GM19328 (cell line): ENCODE measurements around the gene PTGR3.
A peak's percentile ranks its signal among the peaks of the same experiment; 100 is the strongest.
"Not testable (repeated sequence)": the region's sequence is repeated elsewhere in the genome, so short reads cannot be mapped to it uniquely, and the experiment has no call there.

ENCODE experiments used
- ATAC-seq: cut with Tn5 transposase; IDR thresholded peaks from one replicate; pipeline ENCODE4 v1.9.1; 2021; ENCODE audit warnings: mild to moderate bottlenecking, moderate library complexity; ENCODE audit not compliant: unreplicated experiment

PTGR3 gene

DNA sequence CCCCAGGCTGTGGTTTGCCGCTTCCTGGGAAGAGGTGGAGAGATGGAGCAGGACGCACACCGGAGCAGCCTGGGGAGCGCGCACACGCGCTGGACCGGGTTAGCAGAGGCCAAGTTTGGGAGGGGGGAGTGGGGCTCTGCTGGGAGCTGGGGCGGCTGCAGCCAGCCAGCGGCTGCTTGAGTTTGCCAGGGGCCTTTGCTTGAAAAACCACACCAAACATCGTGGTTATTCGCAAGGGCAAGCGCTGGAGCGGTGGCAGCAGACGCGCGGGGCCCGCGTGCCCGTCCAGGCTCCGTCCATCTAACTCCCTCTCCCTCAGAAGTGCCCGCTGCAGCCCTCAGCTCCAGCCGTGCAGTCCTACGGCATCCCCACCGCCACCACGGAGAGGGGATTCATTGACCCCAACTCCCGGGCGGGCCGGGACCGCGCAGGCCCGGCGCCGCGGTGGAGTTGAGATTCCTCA is 4.6 kb downstream of the PTGR3 start:
- no peak for ATAC-seq

DNA sequence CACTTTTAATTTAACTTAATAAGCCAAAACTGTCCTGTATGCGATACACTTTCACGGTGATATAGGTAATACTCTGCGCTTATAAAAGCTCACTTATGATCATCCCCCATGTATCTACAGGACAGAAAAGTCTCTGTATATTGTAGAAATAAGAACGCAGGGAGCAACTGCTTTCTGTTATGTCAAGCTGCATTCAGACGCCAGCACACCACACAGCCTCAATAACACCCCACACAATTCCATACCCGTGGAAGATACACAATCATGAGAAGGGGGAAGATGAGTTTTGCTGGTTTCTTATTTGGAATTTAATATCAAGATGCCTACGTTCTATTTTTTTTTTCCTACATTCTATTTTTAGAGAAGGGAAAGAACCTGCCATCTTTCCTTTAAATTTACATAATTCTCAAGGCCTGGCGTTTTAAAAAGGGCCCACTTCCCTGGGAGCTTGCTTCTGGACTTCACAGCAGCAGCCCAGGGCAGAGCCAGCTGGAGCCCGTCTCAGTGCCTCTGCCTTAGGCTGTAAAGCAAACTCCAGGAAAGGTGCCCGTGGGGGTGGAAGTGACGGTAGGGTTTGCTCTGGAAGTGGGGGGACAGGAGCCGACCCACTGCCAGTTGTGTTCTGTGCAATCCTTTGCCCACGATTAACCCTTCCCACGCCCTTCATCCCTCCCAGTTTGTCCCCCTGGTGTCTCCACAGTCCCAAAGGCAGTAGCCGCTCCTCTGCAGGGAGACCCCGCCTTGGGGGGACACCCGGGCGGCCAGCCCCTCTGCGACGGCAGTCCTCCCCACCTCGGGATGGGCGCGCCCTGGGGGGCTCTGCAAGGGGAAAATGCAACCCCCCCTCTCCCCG is 5.3 kb downstream of the PTGR3 start:
- ATAC-seq: no peak

DNA sequence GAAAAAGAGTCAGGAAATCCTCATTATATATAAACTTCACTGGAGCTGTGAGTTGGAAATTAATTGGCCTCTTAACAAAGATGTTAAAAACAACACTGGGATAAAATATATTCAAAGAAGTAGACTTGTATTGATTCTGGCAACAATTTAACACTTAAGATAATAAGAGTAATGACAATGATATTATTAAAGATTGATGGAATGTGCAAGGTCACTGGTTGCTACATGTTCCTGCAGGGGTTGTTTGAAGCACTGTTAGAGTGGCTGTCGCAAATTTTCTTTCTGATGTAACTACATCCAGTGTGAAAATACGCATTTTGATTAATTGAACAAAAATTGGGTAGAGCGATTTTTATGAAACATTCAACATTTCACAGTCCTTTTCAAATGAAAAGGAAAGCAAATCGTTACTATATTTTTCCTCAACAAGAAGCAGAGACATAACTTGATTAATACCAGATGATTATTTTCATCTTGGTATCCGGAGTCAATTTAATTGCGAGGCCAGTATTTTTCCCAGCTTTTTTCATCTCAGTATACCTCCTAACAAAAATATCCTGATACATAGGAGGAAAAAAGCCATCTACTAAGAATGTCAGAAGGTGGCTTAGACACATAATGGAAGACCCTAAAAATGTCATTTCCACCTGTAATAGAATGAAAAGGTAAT is 6.1 kb downstream of the PTGR3 start:
- no peak for ATAC-seq

DNA sequence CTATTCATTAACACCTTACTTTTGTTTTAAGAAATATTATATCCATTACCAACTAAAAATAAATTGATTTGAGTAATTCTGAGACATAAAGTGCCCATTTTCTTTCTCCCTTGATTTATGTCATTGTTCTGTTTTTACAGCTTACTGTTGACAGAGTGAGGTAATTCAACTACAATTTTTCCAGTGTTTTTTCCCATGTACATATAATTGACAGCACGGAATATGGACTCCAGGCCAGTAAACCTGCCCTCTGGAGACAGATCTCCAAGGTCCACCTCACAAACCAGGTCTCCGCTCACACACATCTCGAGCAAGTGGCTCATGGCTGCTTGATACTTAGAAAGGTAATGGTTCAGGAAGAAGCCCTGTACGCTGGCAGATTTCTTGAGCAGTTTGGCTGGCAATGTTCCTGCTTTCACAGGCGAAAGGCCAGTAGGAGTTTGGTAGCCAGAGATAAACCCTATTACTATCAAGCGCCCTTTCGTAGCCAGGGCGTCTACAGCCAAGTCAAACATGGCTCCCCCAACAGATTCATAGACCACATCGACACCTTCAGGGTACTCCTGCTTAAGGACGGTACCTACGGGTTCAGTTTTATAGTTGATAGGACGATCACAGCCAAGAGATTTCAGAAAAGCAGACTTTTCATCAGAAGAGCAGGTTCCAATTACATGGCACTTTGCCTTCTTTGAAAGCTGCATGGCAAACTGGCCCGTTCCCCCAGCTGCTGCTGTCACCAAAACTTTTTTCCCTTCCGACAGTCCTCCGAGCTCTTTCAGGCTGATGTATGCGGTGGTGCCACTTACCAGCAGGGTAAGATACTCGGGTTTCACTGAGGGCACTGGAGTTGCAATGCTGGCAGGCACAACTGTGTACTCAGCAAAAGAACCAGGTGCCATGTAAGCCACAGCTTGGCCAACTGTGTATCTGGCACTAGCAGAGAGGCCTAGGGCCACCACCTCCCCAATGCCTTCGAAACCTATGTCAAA is 7.4 kb downstream of the PTGR3 start:
- no peak for ATAC-seq

DNA sequence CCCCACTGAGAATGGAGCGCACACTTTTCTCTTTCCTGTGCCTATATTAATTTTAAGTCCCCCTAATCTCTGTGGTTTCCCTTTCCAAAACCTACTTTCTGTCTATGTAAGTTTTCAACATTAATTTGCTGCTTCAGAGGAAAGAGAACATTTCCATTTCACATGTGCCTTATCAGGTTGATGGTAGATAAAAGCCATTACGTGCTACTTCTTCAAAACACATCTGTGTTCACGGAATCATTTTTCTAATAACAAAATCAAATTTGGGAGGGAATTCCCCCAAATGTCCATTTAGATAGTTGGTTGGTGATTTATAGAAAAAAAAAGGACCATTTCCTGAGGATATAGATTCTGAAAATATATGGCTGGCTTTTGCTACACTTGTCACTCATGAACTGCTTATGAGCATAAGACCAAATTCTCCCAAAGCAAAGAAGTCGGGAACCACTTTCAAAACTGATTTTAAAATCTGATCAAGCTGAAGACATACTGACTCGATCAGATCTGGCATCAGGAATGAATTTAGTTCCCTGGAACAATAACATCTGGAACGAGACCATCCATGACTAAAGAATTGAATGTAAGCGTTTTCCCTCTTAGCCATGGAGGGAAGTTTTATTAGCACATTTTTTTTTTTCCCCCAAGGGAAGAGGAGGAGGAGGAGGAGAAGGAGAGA is 8.2 kb downstream of the PTGR3 start:
- no peak for ATAC-seq

DNA sequence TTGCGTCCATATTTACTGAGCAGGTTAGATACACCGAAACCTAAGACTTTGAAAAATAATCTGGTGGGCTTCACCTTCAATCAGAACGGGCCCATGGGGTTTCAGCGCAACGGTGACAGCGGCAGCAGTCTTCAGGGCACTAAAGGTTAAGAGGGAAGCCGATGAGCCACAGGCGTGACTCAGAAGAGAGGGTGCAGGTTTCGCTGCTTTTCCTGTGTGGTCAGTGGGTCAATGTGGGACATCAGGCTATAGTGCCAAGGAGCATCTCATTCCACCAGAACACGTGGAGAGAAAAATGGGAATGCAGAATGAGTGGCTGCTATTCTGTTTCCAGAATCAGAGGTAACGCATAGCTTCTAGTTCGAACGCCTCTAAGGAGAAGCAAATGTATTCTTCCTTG is 8.9 kb downstream of the PTGR3 start:
- no peak for ATAC-seq

DNA sequence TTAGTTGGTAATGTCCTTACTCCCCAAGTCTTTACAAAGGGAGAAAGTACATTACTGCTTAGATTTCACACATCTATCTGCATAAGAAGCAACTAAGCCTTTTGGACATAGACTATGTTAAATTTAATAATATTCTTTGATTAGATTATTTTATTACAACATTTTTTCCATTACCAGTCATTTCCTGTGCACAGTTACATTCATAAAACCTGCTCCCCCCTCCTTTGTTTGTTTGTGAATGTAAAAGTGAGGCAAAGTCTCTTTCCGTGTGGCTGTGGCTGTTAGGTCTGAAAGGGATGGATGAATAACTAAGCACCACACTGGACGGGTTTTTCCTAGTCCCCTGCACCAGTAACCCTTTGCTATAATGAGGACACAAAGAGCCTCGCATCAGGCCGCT is 9.6 kb downstream of the PTGR3 start:
- ATAC-seq: no peak

DNA sequence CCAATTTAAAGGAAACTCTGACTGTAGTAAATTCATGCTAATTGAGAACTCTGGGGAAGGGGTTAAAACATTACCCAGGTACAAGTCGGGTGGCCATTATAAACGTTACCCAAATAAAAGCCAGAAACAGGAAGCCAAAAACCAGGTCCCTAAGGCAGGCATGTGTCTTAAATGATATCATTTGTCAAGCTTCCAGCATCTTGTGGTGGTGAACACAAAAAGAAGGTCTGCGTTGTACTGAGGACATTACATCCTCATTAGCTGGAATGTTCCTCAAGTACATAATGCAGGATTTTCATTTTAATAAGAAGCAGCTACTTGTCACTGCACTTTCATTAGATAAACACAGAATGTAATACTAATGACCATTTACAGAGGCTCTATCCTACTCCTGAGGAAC is 10.9 kb downstream of the PTGR3 start:
- no peak for ATAC-seq

DNA sequence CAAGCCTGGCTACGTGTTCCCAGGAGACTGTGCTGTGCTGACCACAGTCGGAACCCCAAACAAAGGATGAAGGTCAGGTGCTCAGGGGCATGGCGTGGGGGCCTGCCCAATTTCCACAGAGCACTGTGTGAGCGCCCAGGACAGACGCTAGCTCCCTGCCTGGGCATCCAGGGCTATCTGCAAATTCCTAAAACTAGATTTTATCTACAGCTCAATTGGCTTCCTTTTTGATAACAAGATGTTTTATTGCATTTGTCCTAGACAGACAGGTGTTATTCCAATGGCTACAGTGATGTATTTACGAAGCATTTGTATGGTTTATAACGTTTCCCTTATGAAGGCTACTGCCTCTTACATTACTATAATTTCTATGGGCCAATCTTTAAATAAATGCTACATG is 16.0 kb downstream of the PTGR3 start:
- no peak for ATAC-seq

DNA sequence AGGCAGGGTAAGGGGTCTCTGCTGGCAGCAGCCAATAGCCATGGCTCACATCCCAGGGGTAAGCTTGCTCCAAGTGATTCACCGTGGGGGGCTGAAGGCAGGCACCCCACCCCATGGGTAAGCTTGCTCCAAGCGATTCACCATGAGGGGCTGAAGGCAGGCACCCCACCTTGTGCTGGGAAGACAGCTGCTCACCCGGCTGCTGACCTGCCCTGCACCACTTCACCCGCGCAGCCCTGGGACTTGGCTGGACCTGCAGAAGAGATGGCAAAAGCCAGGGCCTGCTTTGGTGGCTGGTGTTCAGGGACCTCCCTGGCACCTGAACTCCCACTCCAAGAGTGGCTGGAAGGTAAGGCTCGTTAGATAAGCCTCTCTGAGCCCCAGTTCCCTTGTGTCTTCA is 19.2 kb downstream of the PTGR3 start:
- no peak for ATAC-seq

DNA sequence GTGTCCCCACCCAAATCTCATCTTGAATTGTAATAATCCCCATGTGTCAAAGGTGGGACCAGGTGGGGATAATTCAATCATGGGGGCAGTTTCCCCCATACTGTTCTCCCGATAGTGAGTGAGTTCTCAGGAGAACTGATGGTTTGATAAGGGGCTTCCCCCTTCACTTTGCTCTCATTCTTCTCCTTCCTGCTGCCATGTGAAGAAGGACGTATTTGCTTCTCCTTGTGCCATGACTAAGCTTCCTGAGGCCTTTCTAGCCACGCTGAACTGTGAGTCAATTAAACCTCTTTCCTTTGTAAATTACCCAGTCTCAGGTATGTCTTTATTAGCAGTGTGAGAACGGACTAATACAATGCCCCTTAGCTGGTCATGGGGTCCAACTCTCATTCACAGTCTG is 21.2 kb downstream of the PTGR3 start:
- ATAC-seq: not testable (repeated sequence)

DNA sequence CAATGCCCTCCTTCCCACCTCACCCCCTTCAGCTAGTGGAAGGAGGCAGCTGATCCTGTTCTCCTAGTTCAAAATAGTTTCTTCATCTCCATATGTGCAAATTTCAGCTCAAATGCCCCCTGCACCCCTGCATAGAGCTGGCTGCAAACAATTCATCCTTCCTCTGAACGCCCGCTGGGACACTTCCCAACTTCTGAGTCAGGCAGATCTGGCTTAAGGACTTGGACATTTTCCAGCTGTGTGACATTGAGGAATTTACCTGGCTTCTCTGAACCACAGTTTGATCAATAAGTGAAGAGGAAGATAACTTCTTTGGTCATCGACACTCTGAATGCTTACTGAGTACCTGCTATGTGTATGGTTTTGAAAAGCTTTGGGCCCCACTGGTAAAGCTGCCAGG is 23.5 kb downstream of the PTGR3 start:
- no peak for ATAC-seq

DNA sequence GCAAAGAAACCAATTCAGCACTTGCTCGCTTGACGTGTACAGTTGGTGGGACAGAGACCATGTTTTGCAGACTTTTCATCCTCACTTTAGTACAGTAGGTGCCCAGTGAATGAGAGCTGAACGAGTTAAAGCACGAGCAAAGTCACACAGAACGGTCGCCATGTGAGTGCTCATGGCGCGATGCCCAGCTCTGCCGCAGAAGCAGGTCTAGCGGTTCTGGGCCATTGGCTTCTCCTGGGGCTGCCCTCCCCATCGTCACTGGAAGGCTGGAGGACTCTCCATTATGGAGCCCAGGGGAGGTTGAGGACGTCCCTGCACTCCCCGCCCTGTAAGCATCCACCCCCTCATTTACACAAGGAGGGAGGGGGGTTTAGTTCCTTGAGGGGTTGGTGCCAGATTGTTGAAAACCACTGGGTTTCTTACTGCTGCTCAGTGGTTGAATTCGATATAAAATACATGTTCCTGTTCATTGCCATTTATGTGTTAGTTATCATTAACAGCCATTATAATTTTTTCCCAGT is 24.9 kb downstream of the PTGR3 start:
- no peak for ATAC-seq

DNA sequence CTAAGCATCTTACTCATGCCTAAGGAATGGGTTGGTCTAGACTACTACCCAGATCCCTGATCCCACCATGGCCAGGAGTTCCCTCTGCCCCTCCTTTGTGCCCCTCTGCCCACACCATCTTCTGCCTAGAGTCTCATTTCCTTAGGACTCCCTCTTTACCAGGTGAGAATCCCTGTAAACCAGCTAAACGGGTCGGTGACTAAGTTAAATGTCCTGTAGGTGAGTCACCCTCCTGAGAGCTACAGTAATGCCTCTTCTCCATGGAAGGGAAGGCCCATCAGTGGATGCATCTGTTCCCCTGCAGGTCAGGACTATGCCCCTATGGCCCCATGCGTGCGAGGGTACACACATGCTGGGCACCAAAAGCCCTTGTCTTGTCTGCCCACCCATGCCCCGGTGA is 25.4 kb downstream of the PTGR3 start:
- ATAC-seq: no peak

DNA sequence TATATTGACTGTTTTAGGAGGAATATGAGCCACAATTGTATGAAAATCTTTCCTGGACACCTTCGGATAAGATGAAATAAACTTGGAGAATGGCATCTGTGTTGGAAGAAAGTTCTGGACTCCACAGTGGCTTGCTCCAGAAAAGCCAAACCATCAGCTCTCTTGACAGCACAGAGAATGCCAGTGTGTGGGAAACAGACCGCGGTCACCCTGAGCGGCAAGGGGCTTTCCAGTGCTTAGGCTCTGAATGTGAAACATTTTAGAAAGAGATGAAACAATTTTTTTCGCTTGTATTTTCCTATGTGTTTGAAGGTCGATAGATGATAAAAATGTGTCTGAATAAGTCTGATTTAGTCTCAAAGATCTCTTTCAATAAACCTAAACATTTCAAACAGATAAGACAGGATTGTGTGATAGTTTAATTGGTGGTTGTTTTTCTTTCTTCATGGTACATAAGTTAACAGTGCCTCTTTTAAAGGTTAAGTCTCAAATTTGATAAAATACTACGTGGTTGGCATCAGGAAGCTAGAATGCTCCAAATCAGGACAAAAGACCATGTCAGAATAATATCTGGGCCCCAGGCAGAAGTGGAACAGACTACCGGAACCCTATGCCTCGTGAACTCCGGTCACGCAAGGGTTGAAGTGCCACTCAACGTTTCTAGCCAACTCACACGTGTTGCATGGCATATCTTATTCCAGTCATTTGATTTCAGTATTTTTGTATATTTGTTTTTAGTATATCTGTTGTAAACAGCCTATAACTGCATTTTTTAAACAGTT is 28.9 kb downstream of the PTGR3 start:
- ATAC-seq: no peak

DNA sequence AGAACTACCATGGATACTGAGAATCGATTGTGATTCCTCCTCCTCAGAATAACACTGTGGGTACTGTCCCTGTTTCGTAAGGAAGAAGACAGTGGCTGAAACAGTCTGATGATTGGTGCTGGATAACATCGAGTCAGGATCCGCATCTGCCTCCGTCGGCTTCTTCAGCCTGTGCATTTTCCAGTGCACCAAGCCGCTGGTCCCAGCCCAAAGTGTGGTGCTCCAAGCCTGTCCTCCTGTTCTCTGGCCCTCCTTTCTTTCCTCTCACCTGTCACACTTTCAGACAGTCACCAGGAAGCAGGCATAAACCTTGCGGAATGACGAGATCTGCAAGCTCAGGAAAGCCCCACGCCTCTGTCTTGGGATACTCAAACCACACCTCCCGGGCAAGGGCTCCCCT is 30.6 kb downstream of the PTGR3 start:
- ATAC-seq: no peak

DNA sequence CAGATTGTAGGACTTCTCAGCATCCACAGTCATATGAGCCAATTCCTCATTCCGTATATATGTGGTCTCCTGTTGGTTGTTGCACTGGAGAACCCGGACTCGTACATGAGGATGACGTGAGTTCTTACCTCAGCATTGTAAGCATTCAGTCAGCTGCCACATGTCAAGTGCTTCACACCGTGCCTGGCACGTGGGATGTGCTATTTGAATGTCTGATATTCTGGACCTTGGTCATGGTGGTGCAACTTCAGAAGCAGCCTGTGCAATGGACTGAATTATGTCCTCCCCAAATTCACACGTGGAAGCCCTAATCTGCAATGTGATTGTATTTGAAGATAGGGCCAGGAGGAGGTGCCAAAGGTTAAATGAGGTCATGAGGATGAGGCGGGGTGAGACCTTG is 32.1 kb downstream of the PTGR3 start:
- ATAC-seq: no peak

DNA sequence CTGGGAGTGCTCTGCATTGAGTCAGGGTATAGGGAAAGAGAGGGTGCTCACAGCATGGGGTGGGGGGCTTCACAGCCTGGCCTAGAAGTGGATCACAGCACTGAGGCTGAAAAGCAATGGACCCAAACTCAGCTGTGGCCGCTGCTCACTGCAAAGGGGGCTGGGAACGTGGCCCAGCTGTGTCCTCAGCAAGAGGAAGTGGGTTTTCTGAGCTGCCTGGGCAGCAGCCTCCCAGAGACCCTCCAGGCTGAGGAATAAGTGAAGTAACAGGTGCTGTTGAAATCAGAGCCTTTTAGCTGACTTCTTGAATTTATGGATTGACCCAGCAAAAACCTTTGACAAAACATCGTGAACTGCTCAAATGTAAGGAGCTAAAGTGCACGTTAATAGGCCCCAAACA is 35.2 kb downstream of the PTGR3 start:
- ATAC-seq: no peak

DNA sequence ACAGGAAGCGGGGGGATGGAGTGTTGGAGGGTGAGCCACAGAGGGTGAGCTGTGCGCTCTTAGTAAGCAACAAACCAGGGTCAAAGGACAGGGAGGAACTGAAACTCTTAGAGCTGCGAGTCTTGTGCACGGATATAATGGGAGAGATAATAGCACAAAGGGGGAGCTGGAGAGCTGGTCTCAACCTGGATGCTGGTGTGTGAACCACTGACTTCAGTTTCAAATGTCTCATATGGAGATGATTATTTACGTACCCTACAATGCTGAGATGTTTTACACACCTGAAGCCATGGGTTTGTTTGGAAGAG is 35.9 kb downstream of the PTGR3 start:
- ATAC-seq: peak; percentile 100
